Myocyte (in vitro differentiated cells): ENCODE data around the gene PALS1. TPM values are rescaled to one million over a fixed set of nuclear protein-coding genes. Genes with fewer than 3 reads are reported as not detected.

ENCODE experiments used
- DNase-seq: peaks from one replicate; pipeline ENCODE4 v3.0.0-alpha.2; 2012; ENCODE audit warnings: low read depth
- polyA plus RNA-seq: library from polyadenylated mRNA; unstranded; fragments of >200 nt; gene quantifications from one replicate; pipeline ENCODE4 v1.2.1, GENCODE V29; 2012; ENCODE audit warnings: missing spikeins
- total RNA-seq: library from RNA; depleted of rRNA; stranded (reverse); fragments of >200 nt; gene quantifications from 2 replicates; pipeline ENCODE4 v1.2.3, GENCODE V29; 2014

Gene PALS1
- 24.8 and 25.8 TPM in 2 replicates for total RNA-seq
- polyA plus RNA-seq, result 14.0 TPM

- DNase-seq, result peak; percentile 63
These were observed at the start of gene PALS1 for GRCh38 chr14:67241411-67242167. PALS1 (plus strand) TSS chr14:67241435; CDS start chr14:67279171, 37,736 bp downstream.

- no peak for DNase-seq
These were observed 49.4 kb upstream of the PALS1 start for GRCh38 chr14:67191768-67192290.

- no peak for DNase-seq
These were observed 48.9 kb upstream of the PALS1 start for GRCh38 chr14:67192366-67192765.

GRCh38 chr14:67195279-67195678 lies 46.0 kb upstream of the PALS1 start:
- no peak for DNase-seq

GRCh38 chr14:67199016-67199415 lies 42.2 kb upstream of the PALS1 start:
- DNase-seq, result no peak

GRCh38 chr14:67207810-67208209 lies 33.4 kb upstream of the PALS1 start:
- DNase-seq, result no peak

GRCh38 chr14:67218126-67218525 lies 23.1 kb upstream of the PALS1 start:
- DNase-seq, result peak; percentile 61

- DNase-seq, result no peak
These were observed 19.8 kb upstream of the PALS1 start for GRCh38 chr14:67221248-67221981.

GRCh38 chr14:67221982-67222328 lies 19.3 kb upstream of the PALS1 start:
- no peak for DNase-seq

- no peak for DNase-seq
These were observed 15.7 kb upstream of the PALS1 start for GRCh38 chr14:67225523-67225922.

GRCh38 chr14:67228325-67228984 lies 12.8 kb upstream of the PALS1 start:
- DNase-seq, result peak; percentile 18

- DNase-seq, result peak; percentile 76
These were observed 9.2 kb upstream of the PALS1 start for GRCh38 chr14:67232066-67232465.

GRCh38 chr14:67232621-67233020 lies 8.6 kb upstream of the PALS1 start:
- no peak for DNase-seq

- DNase-seq, result no peak
These were observed 3.6 kb upstream of the PALS1 start for GRCh38 chr14:67237591-67237990.

- no peak for DNase-seq
These were observed 1.7 kb upstream of the PALS1 start for GRCh38 chr14:67239582-67239981.

GRCh38 chr14:67240168-67240932 lies 885 bp upstream of the PALS1 start:
- peak; percentile 61 for DNase-seq

- peak; percentile 98 for DNase-seq
These were observed 241 bp upstream of the PALS1 start for GRCh38 chr14:67240978-67241410.

GRCh38 chr14:67242168-67242420 lies 859 bp downstream of the PALS1 start:
- no peak for DNase-seq

GRCh38 chr14:67245104-67245503 lies 3.9 kb downstream of the PALS1 start:
- no peak for DNase-seq

- peak; percentile 73 for DNase-seq
These were observed 10.5 kb downstream of the PALS1 start for GRCh38 chr14:67251573-67252226.
